Stimulated activated effector memory CD8-positive, alpha-beta T cell treated with anti-CD3 and anti-CD28 coated beads, Interleukin-12 subunit alpha, Interleukin-12 subunit beta, amount 100 ng/mL, for 72 hours (primary cell): Measurements from ENCODE around the gene YPEL5.
"Not testable (repeated sequence)": the region's sequence is repeated elsewhere in the genome, so short reads cannot be mapped to it uniquely, and the experiment has no call there.

Source experiments
- ATAC-seq: fragments of 150-1000 bp; cut with Tn5 transposase; 2 replicates; pipeline ENCODE4 v1.10.0; 2021
- DNase-seq, 2 donors: peaks; one replicate each; pipeline ENCODE4 v3.0.0; 2021 to 2022; ENCODE audit warnings: low spot score in 2 of 2
- H3K27ac Mint-ChIP-seq: one replicate; pipeline ENCODE4 v1.8.0; 2022; ENCODE audit warnings: mild to moderate bottlenecking, mixed read lengths
- H3K36me3 Mint-ChIP-seq: one replicate; pipeline ENCODE4 v1.8.0; 2022; ENCODE audit warnings: mild to moderate bottlenecking, mixed read lengths
- H3K4me1 Mint-ChIP-seq: one replicate; pipeline ENCODE4 v1.8.0; 2022; ENCODE audit warnings: mixed read lengths
- H3K4me3 Mint-ChIP-seq: one replicate; pipeline ENCODE4 v1.8.0; 2022; ENCODE audit warnings: mild to moderate bottlenecking, mixed read lengths
- H3K9me3 Mint-ChIP-seq: one replicate; pipeline ENCODE4 v1.8.0; 2022; ENCODE audit warnings: mixed read lengths

Gene YPEL5

GRCh38 chr2:30115981-30116285, 30.9 kb upstream of the YPEL5 start:
- Mint-ChIP-seq H3K27ac (peak overlapping the region; percentile 4), H3K9me3 (no peaks in the 10 kb centered on the region), H3K4me1 (peaks cover 6% of the 10 kb centered on the region), H3K36me3 (no peaks in the 10 kb centered on the region), H3K4me3 (no peak overlapping the region)
- DNase-seq, result no peak
- ATAC-seq, result no peak

GRCh38 chr2:30122362-30122761, 24.4 kb upstream of the YPEL5 start:
- Mint-ChIP-seq H3K9me3 (no peaks in the 10 kb centered on the region), H3K4me3 (no peak overlapping the region), H3K27ac (no peak overlapping the region), H3K4me1 (no peaks in the 10 kb centered on the region), H3K36me3 (no peaks in the 10 kb centered on the region)
- ATAC-seq (no peak), DNase-seq (no peak)

GRCh38 chr2:30127016-30127893, 19.6 kb upstream of the YPEL5 start:
- DNase-seq (no peak), ATAC-seq (no peak)
- Mint-ChIP-seq H3K36me3 (no peaks in the 10 kb centered on the region), H3K9me3 (no peaks in the 10 kb centered on the region), H3K27ac (no peak overlapping the region), H3K4me3 (no peak overlapping the region), H3K4me1 (no peaks in the 10 kb centered on the region)

- ATAC-seq, result no peak
- H3K4me1 Mint-ChIP-seq, result peaks cover 6% of the 10 kb centered on the region
- H3K36me3 Mint-ChIP-seq, result no peaks in the 10 kb centered on the region
- DNase-seq, result no peak
- no peaks in the 10 kb centered on the region for H3K9me3 Mint-ChIP-seq
- H3K4me3 Mint-ChIP-seq, result no peak overlapping the region
- H3K27ac Mint-ChIP-seq, result no peak overlapping the region
Observed at GRCh38 chr2:30134582-30134981, 12.2 kb upstream of the YPEL5 start.

GRCh38 chr2:30135541-30135940, 11.3 kb upstream of the YPEL5 start:
- DNase-seq (no peak), ATAC-seq (no peak)
- H3K36me3 Mint-ChIP-seq, result no peaks in the 10 kb centered on the region
- peaks cover 7% of the 10 kb centered on the region for H3K4me1 Mint-ChIP-seq
- no peaks in the 10 kb centered on the region for H3K9me3 Mint-ChIP-seq
- H3K27ac Mint-ChIP-seq, result no peak overlapping the region
- H3K4me3 Mint-ChIP-seq, result no peak overlapping the region

- Mint-ChIP-seq H3K4me1 (peaks cover 7% of the 10 kb centered on the region), H3K9me3 (no peaks in the 10 kb centered on the region), H3K4me3 (no peak overlapping the region), H3K36me3 (no peaks in the 10 kb centered on the region), H3K27ac (no peak overlapping the region)
- DNase-seq, result no peak
- ATAC-seq, result no peak
Observed at GRCh38 chr2:30136764-30137444, 9.9 kb upstream of the YPEL5 start.

- DNase-seq (no peak), ATAC-seq (peak; percentile 80)
- peaks cover 7% of the 10 kb centered on the region for H3K4me1 Mint-ChIP-seq
- H3K9me3 Mint-ChIP-seq, result no peaks in the 10 kb centered on the region
- no peaks in the 10 kb centered on the region for H3K36me3 Mint-ChIP-seq
- peak overlapping the region; percentile 15 for H3K4me3 Mint-ChIP-seq
- peak overlapping the region; percentile 37 for H3K27ac Mint-ChIP-seq
Observed at GRCh38 chr2:30139131-30139870, 7.5 kb upstream of the YPEL5 start.

GRCh38 chr2:30141136-30141535, 5.7 kb upstream of the YPEL5 start:
- DNase-seq (no peak), ATAC-seq (no peak)
- Mint-ChIP-seq H3K4me1 (peaks cover 10% of the 10 kb centered on the region), H3K27ac (no peak overlapping the region), H3K36me3 (peaks cover under 1% of the 10 kb centered on the region), H3K4me3 (no peak overlapping the region), H3K9me3 (no peaks in the 10 kb centered on the region)

GRCh38 chr2:30144260-30144659, 2.5 kb upstream of the YPEL5 start:
- Mint-ChIP-seq H3K27ac (no peak overlapping the region), H3K9me3 (no peaks in the 10 kb centered on the region), H3K4me1 (peaks cover 23% of the 10 kb centered on the region), H3K36me3 (peaks cover 26% of the 10 kb centered on the region), H3K4me3 (no peak overlapping the region)
- DNase-seq, result no peak
- ATAC-seq, result no peak

GRCh38 chr2:30144951-30145350, 1.9 kb upstream of the YPEL5 start:
- peaks cover 28% of the 10 kb centered on the region for H3K36me3 Mint-ChIP-seq
- H3K4me3 Mint-ChIP-seq, result peak overlapping the region; percentile 75
- ATAC-seq, DNase-seq, H3K9me3 Mint-ChIP-seq: not testable (repeated sequence)
- peak overlapping the region; percentile 98 for H3K27ac Mint-ChIP-seq
- peaks cover 26% of the 10 kb centered on the region for H3K4me1 Mint-ChIP-seq

- ATAC-seq (no peak), DNase-seq (no peak)
- no peaks in the 10 kb centered on the region for H3K9me3 Mint-ChIP-seq
- H3K4me1 Mint-ChIP-seq, result peaks cover 36% of the 10 kb centered on the region
- H3K4me3 Mint-ChIP-seq, result peak overlapping the region; percentile 75
- H3K36me3 Mint-ChIP-seq, result peaks cover 37% of the 10 kb centered on the region
- H3K27ac Mint-ChIP-seq, result peak overlapping the region; percentile 98
Observed at GRCh38 chr2:30145826-30146336, 926 bp upstream of the YPEL5 start.

GRCh38 chr2:30147196-30147714, 448 bp downstream of the YPEL5 start:
- Mint-ChIP-seq H3K4me3 (peak overlapping the region; percentile 75), H3K9me3 (no peaks in the 10 kb centered on the region), H3K36me3 (peaks cover 48% of the 10 kb centered on the region), H3K4me1 (peaks cover 40% of the 10 kb centered on the region), H3K27ac (peak overlapping the region; percentile 98)
- ATAC-seq (peak; percentile 2), DNase-seq (peak in 1 of 2 donors; percentile 27)

GRCh38 chr2:30147715-30148610, 1.2 kb downstream of the YPEL5 start:
- peak overlapping the region; percentile 75 for H3K4me3 Mint-ChIP-seq
- H3K9me3 Mint-ChIP-seq, result no peaks in the 10 kb centered on the region
- peaks cover 55% of the 10 kb centered on the region for H3K36me3 Mint-ChIP-seq
- H3K27ac Mint-ChIP-seq, result peak overlapping the region; percentile 88
- H3K4me1 Mint-ChIP-seq, result peaks cover 43% of the 10 kb centered on the region
- DNase-seq (peak; percentile 77 to 89), ATAC-seq (peak; percentile 14)

- peak overlapping the region; percentile 75 for H3K4me3 Mint-ChIP-seq
- H3K36me3 Mint-ChIP-seq, result peaks cover 60% of the 10 kb centered on the region
- no peak for ATAC-seq
- peaks cover 43% of the 10 kb centered on the region for H3K4me1 Mint-ChIP-seq
- no peaks in the 10 kb centered on the region for H3K9me3 Mint-ChIP-seq
- DNase-seq, result no peak
- peak overlapping the region; percentile 88 for H3K27ac Mint-ChIP-seq
Observed at GRCh38 chr2:30148850-30149249, 2.0 kb downstream of the YPEL5 start.
